Liver (tissue), 9 donors: ENCODE measurements around the gene GALC. TPM values are rescaled to one million over a fixed set of nuclear protein-coding genes. Genes with fewer than 3 reads are reported as not detected.

Source experiments
- DNase-seq: peaks from one replicate; pipeline ENCODE4 v3.0.0-alpha.2; 2017; ENCODE audit warnings: low spot score
- H3K27ac ChIP-seq, 2 donors: one replicate each; pipeline ENCODE4 v1.7.0; 2013; ENCODE audit warnings: inconsistent platforms in 2 of 2, low read length in 2 of 2, control low read depth in 1 of 2, low read depth in 1 of 2, mild to moderate bottlenecking in 1 of 2
- H3K27me3 ChIP-seq, 4 donors: one replicate each; pipeline versions ENCODE4 v1.6.1 to v1.7.0; 2013; ENCODE audit warnings: low read length in 3 of 4, inconsistent platforms in 1 of 4, mild to moderate bottlenecking in 1 of 4, moderate library complexity in 1 of 4; ENCODE audit not compliant: control insufficient read depth in 4 of 4, insufficient read depth in 4 of 4
- H3K36me3 ChIP-seq, 4 donors: one replicate each; pipeline versions ENCODE4 v1.6.1 to v1.7.0; 2013; ENCODE audit warnings: low read length in 3 of 4, mild to moderate bottlenecking in 3 of 4, low read depth in 1 of 4, moderate library complexity in 1 of 4; ENCODE audit not compliant: control insufficient read depth in 4 of 4, insufficient read depth in 3 of 4
- H3K4me1 ChIP-seq, 4 donors: one replicate each; pipeline versions ENCODE4 v1.6.1 to v1.7.0; 2013; ENCODE audit warnings: low read length in 3 of 4, mild to moderate bottlenecking in 3 of 4, moderate library complexity in 1 of 4; ENCODE audit not compliant: control insufficient read depth in 4 of 4, insufficient read depth in 4 of 4
- H3K4me3 ChIP-seq, 3 donors: one replicate each; pipeline versions ENCODE4 v1.6.1 to v1.7.0; 2013; ENCODE audit warnings: low read length in 3 of 3, control low read depth in 1 of 3, low read depth in 1 of 3, mild to moderate bottlenecking in 1 of 3
- H3K9ac ChIP-seq, 2 donors: one replicate each; pipeline ENCODE4 v1.7.0; 2013; ENCODE audit warnings: low read length in 2 of 2, mild to moderate bottlenecking in 2 of 2, moderate library complexity in 2 of 2, control low read depth in 1 of 2, low read depth in 1 of 2
- H3K9me3 ChIP-seq, 4 donors: one replicate each; pipeline versions ENCODE4 v1.6.1 to v1.7.0; 2013; ENCODE audit warnings: low read length in 3 of 4; ENCODE audit not compliant: control insufficient read depth in 4 of 4
- ATF3 ChIP-seq: IDR thresholded peaks from 2 replicates; pipeline ENCODE4 v1.6.1; 2016; ENCODE audit warnings: antibody characterized with exemption
- CTCF ChIP-seq: fragments of 150-350 bp; IDR thresholded peaks from 2 replicates; pipeline ENCODE4 v1.5.1; 2017; ENCODE audit warnings: improper control_type of control experiment, low read depth, low read length; ENCODE audit not compliant: missing input control
- EGR1 ChIP-seq, 2 donors: IDR thresholded peaks; 2 replicates each; pipeline ENCODE4 v1.6.1; 2016 to 2018; ENCODE audit warnings: antibody characterized with exemption in 2 of 2, low read depth in 2 of 2
- FOXA1 ChIP-seq: IDR thresholded peaks from 2 replicates; pipeline ENCODE4 v1.6.1; 2016; ENCODE audit warnings: antibody characterized with exemption
- FOXA2 ChIP-seq: IDR thresholded peaks from 2 replicates; pipeline ENCODE4 v1.6.1; 2016; ENCODE audit warnings: antibody characterized with exemption
- GABPA ChIP-seq, 2 donors: IDR thresholded peaks in 1 of 2; conservative IDR thresholded peaks in 1 of 2; 2 replicates each; pipeline ENCODE4 v1.6.1; 2016; ENCODE audit warnings: antibody characterized with exemption in 2 of 2, mild to moderate bottlenecking in 1 of 2, moderate library complexity in 1 of 2
- HNF4A ChIP-seq, 2 donors: conservative IDR thresholded peaks; 2 replicates each; pipeline ENCODE4 v1.6.1; 2016; ENCODE audit warnings: antibody characterized with exemption in 2 of 2, mild to moderate bottlenecking in 2 of 2
- HNF4G ChIP-seq: IDR thresholded peaks from 2 replicates; pipeline ENCODE4 v1.6.1; 2016; ENCODE audit warnings: antibody characterized with exemption
- JUND ChIP-seq, 2 donors: IDR thresholded peaks; 2 replicates each; pipeline ENCODE4 v1.6.1; 2016; ENCODE audit warnings: antibody characterized with exemption in 2 of 2
- MAX ChIP-seq: IDR thresholded peaks from 2 replicates; pipeline ENCODE4 v1.6.1; 2016; ENCODE audit warnings: antibody characterized with exemption
- NR2F2 ChIP-seq: IDR thresholded peaks from 2 replicates; pipeline ENCODE4 v1.6.1; 2016; ENCODE audit warnings: antibody characterized with exemption
- RAD21 ChIP-seq, 2 donors: IDR thresholded peaks; 2 replicates each; pipeline ENCODE4 v1.6.1; 2016; ENCODE audit warnings: antibody characterized with exemption in 2 of 2, mild to moderate bottlenecking in 2 of 2
- REST ChIP-seq: IDR thresholded peaks from 2 replicates; pipeline ENCODE4 v1.6.1; 2016; ENCODE audit warnings: antibody characterized with exemption, mild to moderate bottlenecking
- RXRA ChIP-seq, 2 donors: IDR thresholded peaks; 2 replicates each; pipeline ENCODE4 v1.6.1; 2017 to 2018; ENCODE audit warnings: antibody characterized with exemption in 2 of 2, mild to moderate bottlenecking in 1 of 2
- SP1 ChIP-seq: IDR thresholded peaks from 2 replicates; pipeline ENCODE4 v1.6.1; 2018; ENCODE audit warnings: antibody characterized with exemption, mild to moderate bottlenecking
- TAF1 ChIP-seq: conservative IDR thresholded peaks from 2 replicates; pipeline ENCODE4 v1.6.1; 2016; ENCODE audit warnings: antibody characterized with exemption, mild to moderate bottlenecking
- YY1 ChIP-seq: IDR thresholded peaks from 2 replicates; pipeline ENCODE4 v1.6.1; 2016; ENCODE audit warnings: antibody characterized with exemption, mild to moderate bottlenecking
- ZBTB33 ChIP-seq: IDR thresholded peaks from 2 replicates; pipeline ENCODE4 v1.6.1; 2016; ENCODE audit warnings: antibody characterized with exemption
- WGBS: extraction: QIAGEN DNeasy Blood & Tissue Kit; methylation state at CpG from one replicate; pipeline ENCODE4 v1.1.7; 2013; 5-methylcytosine and 5-hydroxymethylcytosine counted together
- polyA plus RNA-seq, 2 donors: library from polyadenylated mRNA; stranded (reverse) in 1 of 2; unstranded in 1 of 2; fragments of 200-250 nt in 1 of 2; fragments of >200 nt in 1 of 2; fragmentation: Nextera tagmentation in 1 of 2; extraction: Ambion mirVana in 1 of 2; gene quantifications; one replicate each; pipeline versions ENCODE4 v1.2.1 to v1.2.3, GENCODE V29; 2013 to 2015
- total RNA-seq, 2 donors: library from RNA; depleted of rRNA; stranded (reverse); fragments of >200 nt; gene quantifications; one replicate each; pipeline ENCODE4 v1.2.3, GENCODE V29; 2014
- donor health status: healthy.
- donor health status: healthy.
- donor health status: healthy.
- donor health status: healthy.
- donor health status: healthy.

GALC gene
- total and polyA plus RNA-seq, 4 donors, result 2.8 to 20.8 (median 12.1) TPM

- Histone ChIP-seq H3K36me3 (no peaks in the 10 kb centered on the region), H3K4me3 (no peak overlapping the region), H3K4me1 (no peaks in the 10 kb centered on the region), H3K9ac (no peak overlapping the region), H3K9me3 (no peaks in the 10 kb centered on the region), H3K27me3 (no peaks in the 10 kb centered on the region), H3K27ac (no peak overlapping the region)
- TF ChIP-seq JUND (IDR thresholded peaks at IDR 0.05), result no peak
- TF ChIP-seq NR2F2, result no peak
- TF ChIP-seq ATF3, result no peak
- no peak for TF ChIP-seq ZBTB33
- no peak for TF ChIP-seq RXRA (IDR thresholded peaks at IDR 0.05)
- 72% methylated on average over 3 of the region's 3 CpGs for WGBS
- no peak for DNase-seq
These were observed 91.7 kb downstream of the GALC start for GRCh38 chr14:87901236-87901635.

GRCh38 chr14:87899228-87899627 lies 93.8 kb downstream of the GALC start:
- no peak for DNase-seq
- Histone ChIP-seq H3K4me1 (no peaks in the 10 kb centered on the region), H3K27ac (no peak overlapping the region), H3K4me3 (no peak overlapping the region), H3K36me3 (no peaks in the 10 kb centered on the region), H3K9me3 (no peaks in the 10 kb centered on the region), H3K9ac (no peak overlapping the region), H3K27me3 (no peaks in the 10 kb centered on the region)
- no peak for TF ChIP-seq TAF1
- TF ChIP-seq RAD21 (IDR thresholded peaks at IDR 0.05), result no peak
- no peak for TF ChIP-seq YY1
- no peak for TF ChIP-seq FOXA2
- no peak for TF ChIP-seq JUND (IDR thresholded peaks at IDR 0.05)
- no peak for TF ChIP-seq SP1
- no peak for TF ChIP-seq ZBTB33
- no peak for TF ChIP-seq HNF4G
- no peak for TF ChIP-seq ATF3
- TF ChIP-seq REST, result no peak
- TF ChIP-seq NR2F2, result no peak
- no peak for TF ChIP-seq GABPA (IDR thresholded peaks at IDR 0.05 in 1 of 2, conservative IDR thresholded peaks at IDR 0.05 in 1 of 2)
- TF ChIP-seq CTCF, result no peak
- no peak for TF ChIP-seq HNF4A (conservative IDR thresholded peaks at IDR 0.05)
- no peak for TF ChIP-seq FOXA1
- TF ChIP-seq MAX, result no peak
- TF ChIP-seq RXRA (IDR thresholded peaks at IDR 0.05), result no peak
- TF ChIP-seq EGR1 (IDR thresholded peaks at IDR 0.05; ENCODE audit: low read depth in 2 of 2), result no peak
